ENCODE measurements around the gene DRC7. TPM values are rescaled to one million over a fixed set of nuclear protein-coding genes. Genes with fewer than 3 reads are reported as not detected.
"Not testable (repeated sequence)": the region's sequence is repeated elsewhere in the genome, so short reads cannot be mapped to it uniquely, and the experiment has no call there.

DRC7 gene
- total RNA-seq, 2 experiments from 2014 or later, result not detected

- no peak for DNase-seq
- ATAC-seq, result no peak
- CTCF ChIA-PET, result no interaction called here
- no peaks in the 10 kb centered on the region for H3K36me3 Mint-ChIP-seq
- no peaks in the 10 kb centered on the region for H3K27me3 Mint-ChIP-seq
- no peak overlapping the region for H3K4me3 Mint-ChIP-seq
- H3K4me1 Mint-ChIP-seq, result no peaks in the 10 kb centered on the region
- H3K9me3 Mint-ChIP-seq (ENCODE audit: low read depth), result no peaks in the 10 kb centered on the region
- no peak overlapping the region for H3K27ac Mint-ChIP-seq
Observed at GRCh38 chr16:57663436-57663835, 31.2 kb upstream of the DRC7 start.

GRCh38 chr16:57663917-57664661 is 30.5 kb upstream of the DRC7 start:
- DNase-seq, result no peak
- Mint-ChIP-seq H3K36me3 (no peaks in the 10 kb centered on the region), H3K9me3 (ENCODE audit: low read depth) (no peaks in the 10 kb centered on the region), H3K4me3 (no peak overlapping the region), H3K27ac (no peak overlapping the region), H3K4me1 (peaks cover 2% of the 10 kb centered on the region), H3K27me3 (no peaks in the 10 kb centered on the region)
- CTCF ChIA-PET, result interaction anchor here (0.7 kb wide), 1 partner anchor 135 kb away, joined by 4 read pairs; no protein-coding TSS in a partner anchor
- no peak for ATAC-seq

GRCh38 chr16:57664662-57665025 is 30.0 kb upstream of the DRC7 start:
- Mint-ChIP-seq H3K9me3 (ENCODE audit: low read depth) (no peaks in the 10 kb centered on the region), H3K27ac (no peak overlapping the region), H3K4me3 (no peak overlapping the region), H3K27me3 (no peaks in the 10 kb centered on the region), H3K4me1 (peaks cover 6% of the 10 kb centered on the region), H3K36me3 (no peaks in the 10 kb centered on the region)
- CTCF ChIA-PET, result interaction anchor here (0.7 kb wide), 1 partner anchor 135 kb away, joined by 4 read pairs; no protein-coding TSS in a partner anchor
- DNase-seq (no peak), ATAC-seq (no peak)

- DNase-seq (no peak), ATAC-seq (no peak)
- CTCF ChIA-PET, result interaction anchor here (0.6 to 1.1 kb wide), 2 partner anchors 17 to 644 kb away, joined by 3 to 4 read pairs; no protein-coding TSS in a partner anchor
- no peak overlapping the region for H3K27ac Mint-ChIP-seq
- H3K36me3 Mint-ChIP-seq, result no peaks in the 10 kb centered on the region
- peaks cover 4% of the 10 kb centered on the region for H3K27me3 Mint-ChIP-seq
- H3K4me3 Mint-ChIP-seq, result no peak overlapping the region
- no peaks in the 10 kb centered on the region for H3K9me3 Mint-ChIP-seq (ENCODE audit: low read depth)
- H3K4me1 Mint-ChIP-seq, result peaks cover 7% of the 10 kb centered on the region
Observed at GRCh38 chr16:57665541-57665940, 29.1 kb upstream of the DRC7 start.

GRCh38 chr16:57666353-57667047 is 28.1 kb upstream of the DRC7 start:
- ATAC-seq (no peak), DNase-seq (no peak)
- Mint-ChIP-seq H3K27ac (no peak overlapping the region), H3K9me3 (ENCODE audit: low read depth) (no peaks in the 10 kb centered on the region), H3K4me1 (peaks cover 7% of the 10 kb centered on the region), H3K4me3 (no peak overlapping the region), H3K27me3 (peaks cover 8% of the 10 kb centered on the region), H3K36me3 (no peaks in the 10 kb centered on the region)
- CTCF ChIA-PET, result interaction anchor here (1.0 to 1.4 kb wide), 3 partner anchors 18 to 192 kb away, joined by 3 to 4 read pairs (median 4); no protein-coding TSS in a partner anchor

- CTCF ChIA-PET, result interaction anchor here (0.6 to 1.4 kb wide), 4 partner anchors 15 to 191 kb away, joined by 3 to 4 read pairs (median 3); no protein-coding TSS in a partner anchor
- Mint-ChIP-seq H3K36me3 (no peaks in the 10 kb centered on the region), H3K4me1 (peaks cover 7% of the 10 kb centered on the region), H3K9me3 (ENCODE audit: low read depth) (no peaks in the 10 kb centered on the region), H3K4me3 (no peak overlapping the region), H3K27me3 (peaks cover 11% of the 10 kb centered on the region), H3K27ac (no peak overlapping the region)
- no peak for ATAC-seq
- no peak for DNase-seq
Observed at GRCh38 chr16:57667048-57667525, 27.5 kb upstream of the DRC7 start.

GRCh38 chr16:57667526-57668262 is 26.9 kb upstream of the DRC7 start:
- CTCF ChIA-PET, result interaction anchor here (0.6 to 1.4 kb wide), 6 partner anchors 16 to 190 kb away, joined by 3 to 4 read pairs (median 4); no protein-coding TSS in a partner anchor
- no peak overlapping the region for H3K27ac Mint-ChIP-seq
- H3K27me3 Mint-ChIP-seq, result peaks cover 11% of the 10 kb centered on the region
- no peaks in the 10 kb centered on the region for H3K36me3 Mint-ChIP-seq
- ATAC-seq, result no peak
- H3K4me1 Mint-ChIP-seq, result peaks cover 7% of the 10 kb centered on the region
- H3K4me3 Mint-ChIP-seq, result no peak overlapping the region
- no peak for DNase-seq
- H3K9me3 Mint-ChIP-seq (ENCODE audit: low read depth), result no peaks in the 10 kb centered on the region

GRCh38 chr16:57668263-57668571 is 26.4 kb upstream of the DRC7 start, which contains the start of gene ADGRG3:
TSS of gene ADGRG3 (plus strand) at chr16:57668306. CDS start at chr16:57668348, 42 bp downstream.
- Mint-ChIP-seq H3K4me3 (no peak within 1 kb of the TSS), H3K27me3 (peaks cover 17% of the 10 kb centered on the region), H3K9me3 (ENCODE audit: low read depth) (no peaks in the 10 kb centered on the region), H3K27ac (no peak within 1 kb of the TSS), H3K4me1 (peaks cover 7% of the 10 kb centered on the region), H3K36me3 (no peaks in the 10 kb centered on the region)
- DNase-seq, result no peak
- ATAC-seq, result no peak
- CTCF ChIA-PET, result interaction anchor here (1.0 to 1.4 kb wide), 3 partner anchors 68 to 190 kb away, joined by 3 to 4 read pairs (median 4); no protein-coding TSS in a partner anchor

- no peak for ATAC-seq
- CTCF ChIA-PET, result interaction anchor here (1.2 to 1.4 kb wide), 2 partner anchors 13 to 87 kb away, joined by 3 to 4 read pairs; no protein-coding TSS in a partner anchor
- Mint-ChIP-seq H3K36me3 (no peaks in the 10 kb centered on the region), H3K27ac (no peak overlapping the region), H3K4me1 (peaks cover 7% of the 10 kb centered on the region), H3K9me3 (ENCODE audit: low read depth) (no peaks in the 10 kb centered on the region), H3K27me3 (peaks cover 22% of the 10 kb centered on the region), H3K4me3 (no peak overlapping the region)
- DNase-seq, result no peak
Observed at GRCh38 chr16:57668630-57669475, 25.8 kb upstream of the DRC7 start.

GRCh38 chr16:57669476-57670162 is 25.0 kb upstream of the DRC7 start:
- DNase-seq (no peak), ATAC-seq (no peak)
- no peaks in the 10 kb centered on the region for H3K9me3 Mint-ChIP-seq (ENCODE audit: low read depth)
- no peak overlapping the region for H3K4me3 Mint-ChIP-seq
- H3K27ac Mint-ChIP-seq, result no peak overlapping the region
- peaks cover 26% of the 10 kb centered on the region for H3K27me3 Mint-ChIP-seq
- CTCF ChIA-PET, result interaction anchor here (1.4 kb wide), 1 partner anchor 13 kb away, joined by 3 read pairs; no protein-coding TSS in a partner anchor
- peaks cover 7% of the 10 kb centered on the region for H3K4me1 Mint-ChIP-seq
- no peaks in the 10 kb centered on the region for H3K36me3 Mint-ChIP-seq

GRCh38 chr16:57670196-57670595 is 24.4 kb upstream of the DRC7 start:
- peaks cover 26% of the 10 kb centered on the region for H3K27me3 Mint-ChIP-seq
- no peak overlapping the region for H3K4me3 Mint-ChIP-seq
- H3K9me3 Mint-ChIP-seq (ENCODE audit: low read depth), result no peaks in the 10 kb centered on the region
- CTCF ChIA-PET, result interaction anchor here (1.4 kb wide), 1 partner anchor 12 kb away, joined by 3 read pairs; no protein-coding TSS in a partner anchor
- DNase-seq (no peak), ATAC-seq (no peak)
- H3K4me1 Mint-ChIP-seq, result peaks cover 7% of the 10 kb centered on the region
- no peak overlapping the region for H3K27ac Mint-ChIP-seq
- H3K36me3 Mint-ChIP-seq, result no peaks in the 10 kb centered on the region

GRCh38 chr16:57671451-57671850 is 23.2 kb upstream of the DRC7 start:
- H3K4me3 Mint-ChIP-seq; H3K9me3 Mint-ChIP-seq (ENCODE audit: low read depth); H3K27ac Mint-ChIP-seq; H3K36me3 Mint-ChIP-seq; ATAC-seq; H3K4me1 Mint-ChIP-seq; DNase-seq: not testable (repeated sequence)
- CTCF ChIA-PET, result interaction anchor here (1.1 to 2.4 kb wide), 5 partner anchors 10 to 95 kb away, joined by 3 to 8 read pairs (median 4); no protein-coding TSS in a partner anchor
- H3K27me3 Mint-ChIP-seq, result peaks cover 26% of the 10 kb centered on the region

Data from activated CD8-positive, alpha-beta memory T cell treated with anti-CD3 and anti-CD28 coated beads, Interleukin-2, amount 10 ng/mL, durations not matched to agents 7 days and 5 days (primary cell).